Panc1 (cell line): ENCODE data around the gene CUL4A.

ENCODE experiments used
- CTCF ChIP-seq: fragments of 450-650 bp; IDR thresholded peaks from 2 replicates; pipeline ENCODE4 v1.5.1; 2017; ENCODE audit warnings: mild to moderate bottlenecking
- POLR2AphosphoS5 ChIP-seq: IDR thresholded peaks from 2 replicates; pipeline ENCODE4 v1.6.1; 2012; ENCODE audit warnings: mild to moderate bottlenecking, low read depth, low read length, moderate library complexity

GRCh38 chr13:113205428-113205931, 3.9 kb upstream of the CUL4A start:
- TF ChIP-seq CTCF (no peak), POLR2AphosphoS5 (no peak)
